Adrenal gland (tissue), 5 donors: Measurements from ENCODE around the gene PRG2.

ENCODE experiments used
- POLR2A ChIP-seq, 2 donors: fragments of 450-650 bp; IDR thresholded peaks; one replicate each; pipeline ENCODE4 v1.6.1; 2017; ENCODE audit warnings: antibody characterized with exemption in 2 of 2, mild to moderate bottlenecking in 2 of 2, moderate library complexity in 1 of 2
- TF ChIP-seq, protein P1 (sequence below), 6 experiments: fragments of 450-650 bp in 4 of 6; fragments of 200-600 bp in 2 of 6; sonication (generic) in 1 of 6; IDR thresholded peaks; 1 replicate in 5 of 6; 2 replicates in 1 of 6; pipeline versions ENCODE4 v1.5.1 to v1.8.0; 2016 to 2021; ENCODE audit warnings: antibody characterized with exemption in 6 of 6, mild to moderate bottlenecking in 2 of 6, moderate library complexity in 1 of 6
- donor health status: DM: no; HTN: no; CAD: no.

- TF ChIP-seq, protein P1, sequence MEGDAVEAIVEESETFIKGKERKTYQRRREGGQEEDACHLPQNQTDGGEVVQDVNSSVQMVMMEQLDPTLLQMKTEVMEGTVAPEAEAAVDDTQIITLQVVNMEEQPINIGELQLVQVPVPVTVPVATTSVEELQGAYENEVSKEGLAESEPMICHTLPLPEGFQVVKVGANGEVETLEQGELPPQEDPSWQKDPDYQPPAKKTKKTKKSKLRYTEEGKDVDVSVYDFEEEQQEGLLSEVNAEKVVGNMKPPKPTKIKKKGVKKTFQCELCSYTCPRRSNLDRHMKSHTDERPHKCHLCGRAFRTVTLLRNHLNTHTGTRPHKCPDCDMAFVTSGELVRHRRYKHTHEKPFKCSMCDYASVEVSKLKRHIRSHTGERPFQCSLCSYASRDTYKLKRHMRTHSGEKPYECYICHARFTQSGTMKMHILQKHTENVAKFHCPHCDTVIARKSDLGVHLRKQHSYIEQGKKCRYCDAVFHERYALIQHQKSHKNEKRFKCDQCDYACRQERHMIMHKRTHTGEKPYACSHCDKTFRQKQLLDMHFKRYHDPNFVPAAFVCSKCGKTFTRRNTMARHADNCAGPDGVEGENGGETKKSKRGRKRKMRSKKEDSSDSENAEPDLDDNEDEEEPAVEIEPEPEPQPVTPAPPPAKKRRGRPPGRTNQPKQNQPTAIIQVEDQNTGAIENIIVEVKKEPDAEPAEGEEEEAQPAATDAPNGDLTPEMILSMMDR (IDR thresholded peaks at IDR 0.05): no peak
- no peak for TF ChIP-seq POLR2A (IDR thresholded peaks at IDR 0.05)
Measured at GRCh38 chr11:57407941-57408475, 17.6 kb upstream of the PRG2 start.
